HT1080 (cell line): ENCODE data around the gene ZCCHC24. TPM values are rescaled to one million over a fixed set of nuclear protein-coding genes. Genes with fewer than 3 reads are reported as not detected.

Source experiments
- DNase-seq: peaks from one replicate; pipeline ENCODE4 v3.0.0-alpha.2; 2015; ENCODE audit warnings: low read depth
- total RNA-seq: library from RNA; depleted of rRNA; stranded (reverse); fragments of >200 nt; shearing (Covaris generic); gene quantifications from 2 replicates; pipeline ENCODE4 v1.2.3, GENCODE V29; 2014

Gene ZCCHC24
- total RNA-seq, 1 experiment from 2014 or later, result 9.4 TPM

GRCh38 chr10:79446758-79447084 lies 1.3 kb upstream of the ZCCHC24 start:
- no peak for DNase-seq

- DNase-seq, result no peak
These were observed 743 bp upstream of the ZCCHC24 start for GRCh38 chr10:79445977-79446757.

GRCh38 chr10:79444199-79445119 lies 965 bp downstream of the ZCCHC24 start:
- DNase-seq, result peak; percentile 77

- no peak for DNase-seq
These were observed 1.9 kb downstream of the ZCCHC24 start for GRCh38 chr10:79443338-79444198.

GRCh38 chr10:79442171-79443040 lies 3.0 kb downstream of the ZCCHC24 start:
- DNase-seq, result no peak

- no peak for DNase-seq
These were observed 4.0 kb downstream of the ZCCHC24 start for GRCh38 chr10:79441433-79441832.

- DNase-seq, result no peak
These were observed 5.1 kb downstream of the ZCCHC24 start for GRCh38 chr10:79440281-79440680.

GRCh38 chr10:79438699-79439085 lies 6.7 kb downstream of the ZCCHC24 start:
- DNase-seq, result no peak

GRCh38 chr10:79438021-79438698 lies 7.3 kb downstream of the ZCCHC24 start:
- no peak for DNase-seq

GRCh38 chr10:79437111-79437814 lies 8.2 kb downstream of the ZCCHC24 start:
- peak; percentile 44 for DNase-seq

GRCh38 chr10:79436850-79437103 lies 8.6 kb downstream of the ZCCHC24 start:
- no peak for DNase-seq

GRCh38 chr10:79436066-79436849 lies 9.2 kb downstream of the ZCCHC24 start:
- DNase-seq, result no peak

- DNase-seq, result no peak
These were observed 10.0 kb downstream of the ZCCHC24 start for GRCh38 chr10:79435271-79436065.

- peak; percentile 58 for DNase-seq
These were observed 10.6 kb downstream of the ZCCHC24 start for GRCh38 chr10:79434821-79435251.

- DNase-seq, result peak; percentile 58
These were observed 11.2 kb downstream of the ZCCHC24 start for GRCh38 chr10:79434223-79434687.

- no peak for DNase-seq
These were observed 11.9 kb downstream of the ZCCHC24 start for GRCh38 chr10:79433324-79434222.
